ENCODE data around the gene MRPL48. TPM values are rescaled to one million over a fixed set of nuclear protein-coding genes. Genes with fewer than 3 reads are reported as not detected.

The MRPL48 gene
- total RNA-seq, 4 donors from 2014 or later: 10.5 to 24.4 (median 15.4) TPM

DNA sequence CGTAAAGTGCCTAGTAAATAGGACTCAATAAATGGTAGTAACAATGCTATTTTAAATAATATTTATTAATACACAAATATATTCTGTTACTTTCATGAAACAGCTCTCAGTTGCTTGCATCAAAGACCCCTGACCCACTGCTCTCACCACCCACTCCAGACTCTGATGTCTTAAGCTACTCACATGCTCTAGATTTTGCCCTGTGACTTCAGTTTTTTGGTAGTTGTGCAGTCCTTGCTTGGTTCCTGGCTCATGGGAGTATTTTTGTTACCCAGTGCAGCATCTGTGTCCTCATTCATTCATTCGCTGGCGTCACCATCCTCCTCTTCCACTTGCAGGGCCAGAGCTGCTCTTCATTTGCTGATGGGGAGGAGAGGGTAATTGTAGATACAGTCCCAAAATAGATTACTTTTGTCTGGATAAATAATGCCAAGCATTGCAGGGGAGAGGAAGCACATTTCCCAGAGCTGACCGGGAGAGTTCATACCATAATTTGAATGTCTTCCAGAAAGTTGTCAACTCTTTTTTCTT lies 12.7 kb downstream of the MRPL48 start:
- 90% methylated on average over 4 of the region's 4 CpGs for WGBS
- no peak overlapping the region for H3K4me3 ChIP-seq
- H3K27ac ChIP-seq: no peak overlapping the region
- H3K4me1 ChIP-seq: no peaks in the 10 kb centered on the region
- H3K27me3 ChIP-seq: no peaks in the 10 kb centered on the region
- TF ChIP-seq, protein P1, sequence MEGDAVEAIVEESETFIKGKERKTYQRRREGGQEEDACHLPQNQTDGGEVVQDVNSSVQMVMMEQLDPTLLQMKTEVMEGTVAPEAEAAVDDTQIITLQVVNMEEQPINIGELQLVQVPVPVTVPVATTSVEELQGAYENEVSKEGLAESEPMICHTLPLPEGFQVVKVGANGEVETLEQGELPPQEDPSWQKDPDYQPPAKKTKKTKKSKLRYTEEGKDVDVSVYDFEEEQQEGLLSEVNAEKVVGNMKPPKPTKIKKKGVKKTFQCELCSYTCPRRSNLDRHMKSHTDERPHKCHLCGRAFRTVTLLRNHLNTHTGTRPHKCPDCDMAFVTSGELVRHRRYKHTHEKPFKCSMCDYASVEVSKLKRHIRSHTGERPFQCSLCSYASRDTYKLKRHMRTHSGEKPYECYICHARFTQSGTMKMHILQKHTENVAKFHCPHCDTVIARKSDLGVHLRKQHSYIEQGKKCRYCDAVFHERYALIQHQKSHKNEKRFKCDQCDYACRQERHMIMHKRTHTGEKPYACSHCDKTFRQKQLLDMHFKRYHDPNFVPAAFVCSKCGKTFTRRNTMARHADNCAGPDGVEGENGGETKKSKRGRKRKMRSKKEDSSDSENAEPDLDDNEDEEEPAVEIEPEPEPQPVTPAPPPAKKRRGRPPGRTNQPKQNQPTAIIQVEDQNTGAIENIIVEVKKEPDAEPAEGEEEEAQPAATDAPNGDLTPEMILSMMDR (IDR thresholded peaks at IDR 0.05): no peak
- TF ChIP-seq POLR2A (IDR thresholded peaks at IDR 0.05) (no peak), POLR2AphosphoS5 (IDR thresholded peaks at IDR 0.05) (no peak), EP300 (IDR thresholded peaks at IDR 0.05) (no peak)
- peaks cover 5% of the 10 kb centered on the region for H3K36me3 ChIP-seq
- DNase-seq (ENCODE audit: low spot score in 2 of 2): no peak
- no peaks in the 10 kb centered on the region for H3K9me3 ChIP-seq

DNA sequence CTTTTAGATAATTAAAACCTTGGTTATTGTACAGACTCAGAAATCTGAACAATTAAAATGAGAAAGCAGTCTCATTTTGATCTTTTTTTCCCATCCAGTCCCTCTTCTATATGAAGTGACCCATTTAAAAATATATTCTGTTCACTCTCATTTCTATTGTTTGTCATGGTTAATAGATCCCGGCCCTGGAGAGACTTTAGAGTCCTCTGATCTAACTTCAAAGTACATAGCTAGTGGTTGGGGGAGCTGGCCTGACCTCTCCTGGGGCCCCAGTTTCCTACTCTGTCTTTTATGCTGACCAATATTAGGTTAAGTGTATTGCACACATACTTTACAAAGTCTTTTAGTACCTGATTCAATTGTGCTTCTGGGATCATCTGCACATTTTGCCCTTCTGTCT lies 13.5 kb downstream of the MRPL48 start:
- Histone ChIP-seq H3K4me3 (no peak overlapping the region), H3K4me1 (no peaks in the 10 kb centered on the region), H3K9me3 (no peaks in the 10 kb centered on the region), H3K27ac (no peak overlapping the region), H3K27me3 (no peaks in the 10 kb centered on the region), H3K36me3 (peaks cover 8% of the 10 kb centered on the region)
- no peak for DNase-seq (ENCODE audit: low spot score in 2 of 2)
- TF ChIP-seq, protein P1 (IDR thresholded peaks at IDR 0.05): no peak
- TF ChIP-seq EP300 (IDR thresholded peaks at IDR 0.05) (no peak), POLR2A (IDR thresholded peaks at IDR 0.05) (no peak), POLR2AphosphoS5 (IDR thresholded peaks at IDR 0.05) (no peak)
- WGBS: 69% methylated on average over 1 of the region's 1 CpG

GRCh38 chr11:73804712-73805111 lies 17.0 kb downstream of the MRPL48 start:
- Histone ChIP-seq H3K36me3 (peaks cover 16% of the 10 kb centered on the region), H3K27me3 (no peaks in the 10 kb centered on the region), H3K4me1 (no peaks in the 10 kb centered on the region), H3K4me3 (no peak overlapping the region), H3K9me3 (no peaks in the 10 kb centered on the region), H3K27ac (no peak overlapping the region)
- no peak for DNase-seq (ENCODE audit: low spot score in 2 of 2)
- TF ChIP-seq EP300 (IDR thresholded peaks at IDR 0.05) (no peak), POLR2AphosphoS5 (IDR thresholded peaks at IDR 0.05) (no peak)

DNA sequence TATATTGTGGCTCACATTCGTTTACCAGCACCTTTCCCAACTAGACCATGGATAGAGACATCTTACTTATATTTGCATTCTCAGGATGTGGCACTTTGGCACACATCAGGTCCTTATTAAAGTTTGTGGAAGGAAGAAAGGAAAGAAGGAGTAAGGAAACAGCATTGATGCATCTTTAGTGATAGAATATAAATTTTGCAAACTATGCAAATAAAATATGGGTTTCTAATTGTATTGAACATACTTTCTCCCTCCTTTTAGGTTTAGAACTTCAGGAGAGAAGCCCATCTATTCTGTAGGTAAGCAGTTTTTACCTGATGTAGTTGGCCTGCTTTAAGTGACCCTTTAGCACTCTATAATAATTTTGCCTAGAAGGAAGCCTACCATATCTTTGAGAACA lies 20.4 kb downstream of the MRPL48 start:
- 83% methylated on average over 1 of the region's 1 CpG for WGBS
- no peak for DNase-seq (ENCODE audit: low spot score in 2 of 2)
- TF ChIP-seq POLR2AphosphoS5 (IDR thresholded peaks at IDR 0.05) (no peak), POLR2A (IDR thresholded peaks at IDR 0.05) (no peak), EP300 (IDR thresholded peaks at IDR 0.05) (no peak)
- TF ChIP-seq, protein P1 (IDR thresholded peaks at IDR 0.05): no peak

DNA sequence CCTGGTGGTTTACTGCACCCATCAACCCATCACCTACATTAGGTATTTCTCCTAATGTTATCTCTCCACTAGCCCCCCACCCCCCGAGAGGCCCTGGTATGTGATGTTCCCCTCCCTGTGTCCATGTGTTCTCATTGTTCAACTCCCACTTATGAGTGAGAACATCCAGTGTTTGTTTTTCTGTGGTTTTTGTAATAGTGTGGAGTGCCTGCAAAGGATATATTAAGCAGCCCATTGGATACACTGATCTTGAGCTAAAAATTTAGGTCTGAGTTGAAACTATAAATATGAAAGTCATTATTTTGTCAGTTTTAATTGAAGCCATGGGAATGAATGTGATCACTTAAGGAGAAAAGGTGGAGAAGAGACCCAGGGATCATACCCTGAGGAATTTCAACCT lies 23.0 kb downstream of the MRPL48 start:
- TF ChIP-seq, protein P1 (IDR thresholded peaks at IDR 0.05): no peak
- no peak for TF ChIP-seq POLR2A (IDR thresholded peaks at IDR 0.05)
- Histone ChIP-seq H3K9me3 (no peaks in the 10 kb centered on the region), H3K4me1 (no peaks in the 10 kb centered on the region), H3K27ac (no peak overlapping the region), H3K27me3 (no peaks in the 10 kb centered on the region), H3K4me3 (no peak overlapping the region), H3K36me3 (peaks cover 15% of the 10 kb centered on the region)
- no peak for DNase-seq (ENCODE audit: low spot score in 2 of 2)
- 100% methylated on average over 1 of the region's 1 CpG for WGBS

More for the DNA sequence above, 20.4 kb downstream of the MRPL48 start:
- Histone ChIP-seq H3K27me3 (no peaks in the 10 kb centered on the region), H3K9me3 (no peaks in the 10 kb centered on the region), H3K4me1 (no peaks in the 10 kb centered on the region), H3K36me3 (peaks cover 16% of the 10 kb centered on the region), H3K4me3 (no peak overlapping the region), H3K27ac (no peak overlapping the region)

- H3K9me3 ChIP-seq: no peaks in the 10 kb centered on the region
- 87% methylated on average over 3 of the region's 3 CpGs for WGBS
Observed at GRCh38 chr11:73812234-73812633, 24.6 kb downstream of the MRPL48 start.

More at GRCh38 chr11:73812234-73812633, 24.6 kb downstream of the MRPL48 start:
- TF ChIP-seq POLR2A (IDR thresholded peaks at IDR 0.05) (no peak), EP300 (IDR thresholded peaks at IDR 0.05) (no peak), POLR2AphosphoS5 (IDR thresholded peaks at IDR 0.05) (no peak)
- TF ChIP-seq, protein P1 (IDR thresholded peaks at IDR 0.05): no peak
- peaks cover 10% of the 10 kb centered on the region for H3K36me3 ChIP-seq
- H3K27ac ChIP-seq: no peak overlapping the region
- H3K4me3 ChIP-seq: no peak overlapping the region
- no peak for DNase-seq (ENCODE audit: low spot score in 2 of 2)
- H3K27me3 ChIP-seq: no peaks in the 10 kb centered on the region
- H3K4me1 ChIP-seq: no peaks in the 10 kb centered on the region
